Astrocyte (in vitro differentiated cells and primary cell): ENCODE measurements around the gene CUEDC1. TPM values are rescaled to one million over a fixed set of nuclear protein-coding genes. Genes with fewer than 3 reads are reported as not detected.

Experiments
- DNase-seq: peaks from one replicate; pipeline ENCODE4 v3.0.0-alpha.2; 2010; ENCODE audit warnings: low read depth
- FAIRE-seq: peaks from 2 replicates; lab custom pipeline; 2011; peaks lifted over from hg19 to GRCh38; lab: Jason Lieb, UNC
- H2AFZ ChIP-seq: 2 replicates; pipeline ENCODE4 v1.6.0; 2012; ENCODE audit warnings: low read depth, low read length, inconsistent platforms
- H3K27ac ChIP-seq: 2 replicates; pipeline ENCODE4 v1.5.1; 2011; ENCODE audit warnings: low read depth, low read length, inconsistent platforms
- H3K27me3 ChIP-seq: 2 replicates; pipeline ENCODE4 v1.6.0; 2011; ENCODE audit warnings: low read length, inconsistent platforms; ENCODE audit not compliant: insufficient read depth
- H3K36me3 ChIP-seq: 2 replicates; pipeline ENCODE4 v1.5.1; 2011; ENCODE audit warnings: low read length, inconsistent platforms; ENCODE audit not compliant: insufficient read depth
- H3K4me1 ChIP-seq: 2 replicates; pipeline ENCODE4 v1.5.1; 2011; ENCODE audit warnings: low read length, inconsistent platforms; ENCODE audit not compliant: insufficient read depth
- H3K4me2 ChIP-seq: 2 replicates; pipeline ENCODE4 v1.6.0; 2012; ENCODE audit warnings: low read length, inconsistent platforms
- H3K4me3 ChIP-seq: 2 replicates; pipeline ENCODE4 v1.5.1; 2011; ENCODE audit warnings: low read depth, mild to moderate bottlenecking, low read length, inconsistent platforms; ENCODE audit not compliant: insufficient read depth
- H3K79me2 ChIP-seq: 2 replicates; pipeline ENCODE4 v1.6.0; 2012; ENCODE audit warnings: mild to moderate bottlenecking, low read length, inconsistent platforms; ENCODE audit not compliant: insufficient read depth
- H3K9ac ChIP-seq: 2 replicates; pipeline ENCODE4 v1.6.0; 2012; ENCODE audit warnings: mild to moderate bottlenecking, low read length, inconsistent platforms
- H3K9me3 ChIP-seq: 2 replicates; pipeline ENCODE4 v1.5.1; 2012; ENCODE audit warnings: low read depth, mild to moderate bottlenecking, low read length, inconsistent platforms; ENCODE audit not compliant: insufficient read depth
- H4K20me1 ChIP-seq: 2 replicates; pipeline ENCODE4 v1.6.0; 2012; ENCODE audit warnings: low read length, inconsistent platforms; ENCODE audit not compliant: insufficient read depth
- H3K27ac Mint-ChIP-seq: one replicate; pipeline ENCODE4 v1.8.0; 2021; ENCODE audit warnings: mild to moderate bottlenecking, mixed read lengths; ENCODE audit not compliant: unreplicated experiment
- H3K27me3 Mint-ChIP-seq: one replicate; pipeline ENCODE4 v1.8.0; 2021; ENCODE audit warnings: low read depth, mixed read lengths; ENCODE audit not compliant: unreplicated experiment
- H3K36me3 Mint-ChIP-seq: one replicate; pipeline ENCODE4 v1.8.0; 2021; ENCODE audit warnings: low read depth, mixed read lengths; ENCODE audit not compliant: unreplicated experiment
- H3K4me1 Mint-ChIP-seq: one replicate; pipeline ENCODE4 v1.8.0; 2021; ENCODE audit warnings: low read depth, mixed read lengths; ENCODE audit not compliant: unreplicated experiment
- H3K4me3 Mint-ChIP-seq: one replicate; pipeline ENCODE4 v1.8.0; 2021; ENCODE audit warnings: mild to moderate bottlenecking, moderate library complexity, mixed read lengths; ENCODE audit not compliant: unreplicated experiment
- H3K9me3 Mint-ChIP-seq: one replicate; pipeline ENCODE4 v1.8.0; 2021; ENCODE audit warnings: mild to moderate bottlenecking, mixed read lengths; ENCODE audit not compliant: unreplicated experiment
- EZH2 ChIP-seq: IDR thresholded peaks from 2 replicates; pipeline ENCODE4 v1.6.1; 2012; ENCODE audit warnings: mild to moderate bottlenecking, low read length, inconsistent platforms; ENCODE audit not compliant: insufficient read depth
- total RNA-seq: library from RNA; stranded (reverse); gene quantifications from 2 replicates; pipeline ENCODE4 v1.2.1, GENCODE V29; 2021
- TF ChIP-seq, protein P1 (sequence below): IDR thresholded peaks from 2 replicates; pipeline ENCODE4 v1.5.1; 2011; ENCODE audit warnings: low read depth, mild to moderate bottlenecking, inconsistent platforms, low read length, moderate library complexity; ENCODE audit not compliant: insufficient read depth

Gene CUEDC1
- total RNA-seq, 1 donor from 2014 or later = 43.7 TPM

DNA sequence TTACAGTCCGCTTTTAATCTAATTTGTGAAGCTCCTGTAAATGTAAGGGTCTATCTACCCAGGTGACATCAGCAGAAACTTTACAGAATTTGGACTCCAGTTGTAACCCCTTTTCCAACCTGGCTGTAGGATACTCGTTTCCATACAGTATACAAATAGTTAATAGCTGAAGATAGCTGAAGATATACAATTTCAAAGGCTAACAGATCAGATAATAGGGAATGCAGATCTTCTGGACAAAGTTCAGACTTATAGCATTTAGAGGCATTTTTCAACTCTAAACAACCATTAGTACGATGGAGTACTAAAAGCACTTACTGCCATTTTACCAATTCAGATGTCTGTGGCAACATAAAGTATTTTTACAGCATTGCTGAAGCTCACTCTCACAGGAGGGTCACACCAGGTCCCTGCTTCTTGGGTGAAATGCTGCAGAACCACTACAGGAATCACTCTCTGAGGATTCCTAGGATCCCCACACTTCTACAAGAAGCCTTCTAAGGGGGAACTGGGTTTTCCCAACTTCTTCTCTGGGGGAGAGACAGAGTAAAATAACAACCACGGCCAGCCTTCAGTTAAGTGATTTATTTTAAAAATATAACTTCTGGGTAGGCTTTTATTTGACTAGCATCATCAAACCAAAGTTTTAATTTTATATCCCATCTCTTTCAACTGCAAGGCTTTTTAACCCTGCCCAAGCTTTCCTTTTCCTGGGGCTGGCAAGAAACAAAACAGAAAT, 29.9 kb upstream of the CUEDC1 start:
- H4K20me1 ChIP-seq = peaks cover 63% of the 10 kb centered on the region

DNA sequence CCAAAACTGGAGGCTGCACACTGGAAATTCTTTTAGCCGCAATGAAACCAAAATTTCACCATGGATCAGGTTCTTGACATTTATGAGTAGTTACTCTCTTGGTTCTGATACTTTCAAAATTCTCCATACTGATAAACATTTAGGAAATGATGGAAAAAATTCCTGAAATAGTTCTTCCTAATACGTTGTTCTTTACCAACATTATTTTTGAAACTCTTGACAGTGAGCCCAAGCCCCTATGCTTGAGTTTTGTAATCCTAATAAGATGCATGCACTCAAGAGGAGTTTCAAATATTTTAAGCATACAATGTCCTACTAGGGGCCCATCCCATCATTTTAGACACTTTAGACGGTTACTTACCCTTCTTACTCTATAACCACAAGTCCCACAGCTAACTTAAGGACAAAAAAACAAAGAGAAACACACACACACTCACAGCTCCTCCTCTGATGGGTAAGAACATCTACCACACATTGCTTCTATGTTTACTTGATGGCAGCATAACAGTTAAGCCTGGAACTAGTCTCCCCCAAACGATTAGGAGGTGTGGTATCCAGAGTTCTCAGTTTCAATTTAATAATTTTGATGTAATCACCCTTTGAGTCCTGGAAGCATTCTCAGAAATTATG, 29.2 kb upstream of the CUEDC1 start:
- H3K36me3 ChIP-seq = peaks cover 13% of the 10 kb centered on the region
- peak overlapping the region; percentile 87 for H3K4me2 ChIP-seq
- no peaks in the 10 kb centered on the region for H3K9me3 Mint-ChIP-seq
- H3K27me3 Mint-ChIP-seq = no peaks in the 10 kb centered on the region
- peaks cover 12% of the 10 kb centered on the region for H3K36me3 Mint-ChIP-seq
- TF ChIP-seq EZH2 = no peak
- TF ChIP-seq, protein P1, sequence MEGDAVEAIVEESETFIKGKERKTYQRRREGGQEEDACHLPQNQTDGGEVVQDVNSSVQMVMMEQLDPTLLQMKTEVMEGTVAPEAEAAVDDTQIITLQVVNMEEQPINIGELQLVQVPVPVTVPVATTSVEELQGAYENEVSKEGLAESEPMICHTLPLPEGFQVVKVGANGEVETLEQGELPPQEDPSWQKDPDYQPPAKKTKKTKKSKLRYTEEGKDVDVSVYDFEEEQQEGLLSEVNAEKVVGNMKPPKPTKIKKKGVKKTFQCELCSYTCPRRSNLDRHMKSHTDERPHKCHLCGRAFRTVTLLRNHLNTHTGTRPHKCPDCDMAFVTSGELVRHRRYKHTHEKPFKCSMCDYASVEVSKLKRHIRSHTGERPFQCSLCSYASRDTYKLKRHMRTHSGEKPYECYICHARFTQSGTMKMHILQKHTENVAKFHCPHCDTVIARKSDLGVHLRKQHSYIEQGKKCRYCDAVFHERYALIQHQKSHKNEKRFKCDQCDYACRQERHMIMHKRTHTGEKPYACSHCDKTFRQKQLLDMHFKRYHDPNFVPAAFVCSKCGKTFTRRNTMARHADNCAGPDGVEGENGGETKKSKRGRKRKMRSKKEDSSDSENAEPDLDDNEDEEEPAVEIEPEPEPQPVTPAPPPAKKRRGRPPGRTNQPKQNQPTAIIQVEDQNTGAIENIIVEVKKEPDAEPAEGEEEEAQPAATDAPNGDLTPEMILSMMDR = no peak
- peaks cover 67% of the 10 kb centered on the region for H3K79me2 ChIP-seq
- no peaks in the 10 kb centered on the region for H3K9me3 ChIP-seq
- H3K4me3 Mint-ChIP-seq = peak overlapping the region; percentile 78
- H3K27ac Mint-ChIP-seq = no peak overlapping the region
- H3K4me3 ChIP-seq = no peak overlapping the region
- DNase-seq (peak; percentile 8), FAIRE-seq (no peak)
- H3K4me1 ChIP-seq = peaks cover 21% of the 10 kb centered on the region
- no peak overlapping the region for H3K9ac ChIP-seq
- H2AFZ ChIP-seq = no peak overlapping the region
- H3K4me1 Mint-ChIP-seq = peaks cover 47% of the 10 kb centered on the region
- H4K20me1 ChIP-seq = peaks cover 63% of the 10 kb centered on the region
- no peaks in the 10 kb centered on the region for H3K27me3 ChIP-seq
- no peak overlapping the region for H3K27ac ChIP-seq

More for the DNA sequence above, 29.9 kb upstream of the CUEDC1 start:
- Mint-ChIP-seq H3K27me3 (no peaks in the 10 kb centered on the region), H3K27ac (peak overlapping the region; percentile 92), H3K4me1 (peaks cover 52% of the 10 kb centered on the region), H3K36me3 (peaks cover 12% of the 10 kb centered on the region), H3K4me3 (peak overlapping the region; percentile 78), H3K9me3 (no peaks in the 10 kb centered on the region)
- peaks cover 21% of the 10 kb centered on the region for H3K4me1 ChIP-seq
- H3K9me3 ChIP-seq = no peaks in the 10 kb centered on the region
- peak overlapping the region; percentile 87 for H3K4me2 ChIP-seq
- peaks cover 13% of the 10 kb centered on the region for H3K36me3 ChIP-seq
- peaks cover 66% of the 10 kb centered on the region for H3K79me2 ChIP-seq
- FAIRE-seq = no peak
- no peak overlapping the region for H3K27ac ChIP-seq
- no peak overlapping the region for H3K4me3 ChIP-seq
- no peak overlapping the region for H2AFZ ChIP-seq
- no peaks in the 10 kb centered on the region for H3K27me3 ChIP-seq
- no peak for TF ChIP-seq EZH2
- TF ChIP-seq, protein P1 = no peak
- DNase-seq = no peak
- no peak overlapping the region for H3K9ac ChIP-seq
